HG03460 (cell line): ENCODE results near the gene RNF157.

Source experiments
- ATAC-seq: cut with Tn5 transposase; IDR thresholded peaks from one replicate; pipeline ENCODE4 v1.9.1; 2021; ENCODE audit not compliant: unreplicated experiment

Gene RNF157

DNA sequence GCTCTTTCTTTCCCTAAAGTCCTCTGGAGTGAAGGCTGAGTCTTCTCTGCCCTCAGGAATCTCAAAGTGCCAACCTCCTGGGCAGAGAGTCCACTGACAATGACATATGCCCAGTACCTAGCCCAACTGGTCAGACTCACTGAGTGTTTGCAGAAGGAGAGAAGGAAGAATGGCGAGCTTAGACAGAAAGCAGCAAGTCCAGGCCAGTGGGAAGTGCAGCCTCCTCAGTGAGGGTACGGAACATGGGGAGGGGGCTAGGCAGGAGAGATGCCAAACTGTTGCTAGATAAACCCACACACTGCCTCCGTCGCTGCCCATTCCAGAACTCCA is 137.4 kb downstream of the RNF157 start:
- ATAC-seq: no peak

DNA sequence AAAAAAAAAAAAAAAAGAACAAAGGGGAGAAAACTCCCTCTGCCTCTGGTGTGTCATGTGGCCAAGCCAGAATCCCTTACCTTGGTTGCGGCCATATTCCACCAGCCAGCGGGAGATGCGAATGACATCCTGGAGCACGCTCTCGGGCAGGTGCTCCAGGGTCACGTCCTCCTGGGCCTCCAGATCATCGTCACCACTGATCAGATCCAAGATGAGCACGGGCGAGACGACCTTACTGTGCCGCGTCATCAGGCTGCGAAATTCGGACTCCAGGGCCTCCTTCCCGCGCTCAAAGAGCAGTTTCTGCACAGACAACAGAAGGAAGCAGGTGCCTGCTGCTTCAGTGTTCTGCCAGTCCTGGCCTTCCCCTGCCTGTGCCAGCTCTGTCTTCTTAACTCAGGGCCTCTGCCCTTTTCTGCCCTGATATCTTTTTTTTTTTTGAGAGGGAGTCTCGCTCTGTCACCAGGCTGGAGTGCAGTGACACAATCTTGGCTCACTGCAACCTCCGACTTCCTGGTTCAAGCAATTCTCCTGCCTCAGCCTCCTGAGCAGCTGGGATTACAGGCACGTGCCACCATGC is 142.5 kb downstream of the RNF157 start:
- no peak for ATAC-seq

DNA sequence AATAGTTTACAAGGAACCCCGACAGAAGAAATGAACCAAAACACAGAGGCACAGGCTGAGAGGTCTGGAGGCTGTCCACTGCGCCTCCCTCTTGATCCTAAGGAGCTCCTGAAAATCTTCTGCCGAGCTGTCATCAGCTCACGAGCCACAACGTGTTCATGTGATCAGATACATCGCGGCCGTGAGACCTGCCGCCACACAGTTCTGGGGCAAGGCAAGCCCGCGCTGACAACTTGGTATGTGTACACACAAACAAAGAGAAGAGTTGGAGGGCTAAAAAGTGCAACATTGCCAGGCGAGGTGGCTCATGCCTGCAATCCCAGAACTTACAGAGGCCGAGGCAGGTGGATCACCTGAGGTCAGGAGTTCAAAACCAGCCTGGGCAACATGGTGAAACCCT is 144.3 kb downstream of the RNF157 start:
- no peak for ATAC-seq

DNA sequence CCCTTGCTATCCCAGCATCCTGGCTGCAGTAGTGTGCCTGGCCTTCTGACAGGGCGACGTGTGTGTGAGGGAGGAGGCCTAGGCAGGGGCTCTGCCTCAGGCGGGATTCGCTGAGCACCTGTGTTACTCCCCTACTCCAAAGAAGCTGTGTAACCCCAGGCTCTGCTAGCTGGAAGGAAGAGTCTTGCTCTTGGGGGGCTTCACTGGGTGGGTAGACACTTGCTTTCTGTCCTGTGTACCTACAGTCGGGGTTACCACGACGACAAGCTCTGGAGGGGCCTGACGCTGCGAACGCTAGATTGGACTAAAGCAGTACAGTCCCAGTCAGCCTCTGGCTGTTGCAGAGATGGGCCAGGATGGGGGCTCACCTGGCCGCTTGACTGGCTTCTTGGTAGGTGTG is 146.2 kb downstream of the RNF157 start:
- no peak for ATAC-seq

DNA sequence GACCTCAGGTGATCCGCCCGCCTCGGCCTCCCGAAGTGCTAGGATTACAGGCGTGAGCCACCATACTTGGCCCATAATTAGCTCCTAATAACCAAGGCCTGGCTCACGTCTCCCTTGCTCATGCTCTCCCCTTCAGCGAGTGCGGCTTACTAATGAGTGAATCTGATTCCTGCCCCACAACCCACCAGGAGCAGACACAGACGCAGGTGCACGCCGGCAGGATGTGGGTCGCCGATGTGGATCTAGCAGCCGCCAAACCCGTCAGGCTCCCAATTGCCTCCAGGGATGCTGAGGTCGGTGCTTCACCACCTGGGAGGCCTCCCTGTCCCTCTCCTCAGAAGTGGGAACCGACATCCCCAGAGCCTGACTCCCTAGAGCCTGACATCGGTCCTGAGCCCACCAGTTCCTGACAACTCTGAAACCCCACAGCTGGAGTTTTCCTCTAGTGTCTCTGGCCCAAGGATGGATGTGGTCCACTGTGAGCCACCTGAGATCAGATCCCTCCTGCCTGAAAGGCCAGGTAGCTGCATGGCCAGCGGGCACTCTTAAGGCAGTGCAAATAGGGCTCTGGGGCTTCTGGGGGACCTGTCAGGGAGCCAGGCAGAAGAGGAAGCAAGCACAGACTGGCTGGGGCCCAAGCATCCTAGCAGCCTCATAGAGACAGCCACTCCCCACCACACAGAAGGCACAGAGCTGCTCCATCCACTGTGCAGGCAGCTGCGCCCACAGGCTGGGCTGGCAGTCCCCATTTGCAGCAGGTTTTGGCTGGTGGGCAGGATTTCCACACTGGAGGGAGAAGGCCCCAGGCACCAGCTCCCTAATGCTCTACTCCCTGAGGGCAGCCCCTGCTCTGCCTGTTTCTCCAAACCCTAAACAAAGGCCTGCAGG is 147.5 kb downstream of the RNF157 start:
- no peak for ATAC-seq
